GM23338 (cell line): ENCODE results near the gene IMP3. TPM values are rescaled to one million over a fixed set of nuclear protein-coding genes. Genes with fewer than 3 reads are reported as not detected.

Experiments
- ATAC-seq: fragments of 200-7000 bp; cut with Tn5 transposase; 3 replicates; pipeline ENCODE4 v1.9.1; 2020
- DNase-seq: peaks from one replicate; pipeline ENCODE4 v3.0.0-alpha.2; 2015; ENCODE audit warnings: low spot score
- H2AFZ ChIP-seq: fragments of 200-600 bp; sonication (generic); 2 replicates; pipeline ENCODE4 v1.8.0; 2016; ENCODE audit warnings: antibody characterized with exemption, mild to moderate bottlenecking, moderate library complexity
- H3F3A ChIP-seq: fragments of 200-600 bp; sonication (generic); replicated peaks from 2 replicates; pipeline ENCODE4 v1.8.0; 2017; ENCODE audit warnings: antibody characterized with exemption, mixed run types, low read depth
- H3K27ac ChIP-seq: fragments of 200-600 bp; sonication (generic); 2 replicates; pipeline ENCODE4 v1.6.1; 2016; ENCODE audit warnings: low read depth
- H3K27me3 ChIP-seq: fragments of 200-600 bp; sonication (generic); 2 replicates; pipeline ENCODE4 v1.8.0; 2016; ENCODE audit warnings: mild to moderate bottlenecking, mixed run types, moderate library complexity; ENCODE audit not compliant: insufficient read depth
- H3K36me3 ChIP-seq: fragments of 200-600 bp; sonication (generic); 2 replicates; pipeline ENCODE4 v1.8.0; 2016; ENCODE audit warnings: mild to moderate bottlenecking; ENCODE audit not compliant: insufficient read depth
- H3K4me1 ChIP-seq: fragments of 200-600 bp; sonication (generic); 2 replicates; pipeline ENCODE4 v1.8.0; 2016; ENCODE audit warnings: mild to moderate bottlenecking, moderate library complexity; ENCODE audit not compliant: insufficient read depth
- H3K4me2 ChIP-seq: fragments of 200-600 bp; sonication (generic); 2 replicates; pipeline ENCODE4 v1.7.1; 2017; ENCODE audit warnings: mixed run types
- H3K4me3 ChIP-seq: fragments of 200-600 bp; sonication (generic); 2 replicates; pipeline ENCODE4 v1.6.1; 2016; ENCODE audit warnings: mixed run types
- H3K79me2 ChIP-seq: fragments of 200-600 bp; sonication (generic); replicated peaks from 2 replicates; pipeline ENCODE4 v1.8.0; 2017; ENCODE audit warnings: mild to moderate bottlenecking; ENCODE audit not compliant: insufficient read depth
- H3K9me2 ChIP-seq: fragments of 200-600 bp; sonication (generic); 2 replicates; pipeline ENCODE4 v1.8.0; 2017; ENCODE audit not compliant: insufficient read depth
- H4K20me1 ChIP-seq: fragments of 200-600 bp; sonication (generic); replicated peaks from 2 replicates; pipeline ENCODE4 v1.8.0; 2017; ENCODE audit warnings: mild to moderate bottlenecking; ENCODE audit not compliant: insufficient read depth
- H3K27ac Mint-ChIP-seq: 2 replicates; pipeline ENCODE4 v1.8.0; 2020; ENCODE audit warnings: inconsistent platforms, mild to moderate bottlenecking, moderate library complexity, mixed read lengths
- H3K27me3 Mint-ChIP-seq: 3 replicates; pipeline ENCODE4 v1.8.0; 2022; ENCODE audit warnings: low read depth, mild to moderate bottlenecking, moderate library complexity, mixed read lengths, inconsistent platforms; ENCODE audit not compliant: insufficient read depth, poor library complexity
- H3K36me3 Mint-ChIP-seq: 3 replicates; pipeline ENCODE4 v1.8.0; 2021; ENCODE audit warnings: low read depth, mild to moderate bottlenecking, inconsistent platforms, moderate library complexity, mixed read lengths
- H3K4me1 Mint-ChIP-seq: 3 replicates; pipeline ENCODE4 v1.8.0; 2020; ENCODE audit warnings: mild to moderate bottlenecking, inconsistent platforms, mixed read lengths
- H3K4me3 Mint-ChIP-seq: 3 replicates; pipeline ENCODE4 v1.8.0; 2021; ENCODE audit warnings: moderate library complexity, mild to moderate bottlenecking, inconsistent platforms, mixed read lengths
- H3K9me3 Mint-ChIP-seq: 3 replicates; pipeline ENCODE4 v1.8.0; 2020; ENCODE audit warnings: moderate library complexity, mild to moderate bottlenecking, inconsistent platforms, mixed read lengths
- CREB1 ChIP-seq: fragments of 250-450 bp; sonication (Bioruptor Pico); IDR thresholded peaks from 2 replicates; pipeline ENCODE4 v1.5.0; 2020; ENCODE audit warnings: low read depth, mild to moderate bottlenecking, moderate library complexity
- CTCF ChIP-seq, 2 experiments: fragments of 200-600 bp in 1 of 2; sonication (generic) in 1 of 2; conservative IDR thresholded peaks; 2 replicates each; pipeline versions ENCODE4 v1.5.1 to v1.6.1; 2016 to 2017; ENCODE audit warnings: antibody characterized with exemption in 2 of 2, low read depth in 2 of 2, mild to moderate bottlenecking in 2 of 2, moderate library complexity in 1 of 2
- ETS1 ChIP-seq: IDR thresholded peaks from 2 replicates; pipeline ENCODE4 v1.6.1; 2016; ENCODE audit warnings: antibody characterized with exemption
- EZH2 ChIP-seq: fragments of 200-600 bp; sonication (generic); IDR thresholded peaks from one replicate; pipeline ENCODE4 v1.8.0; 2017; ENCODE audit warnings: antibody characterized with exemption, mild to moderate bottlenecking, low read depth; ENCODE audit not compliant: unreplicated experiment
- EZH2phosphoT487 ChIP-seq: fragments of 200-600 bp; sonication (generic); IDR thresholded peaks from one replicate; pipeline ENCODE4 v1.8.1; 2018; ENCODE audit warnings: antibody characterized with exemption; ENCODE audit not compliant: unreplicated experiment
- JUNB ChIP-seq: IDR thresholded peaks from one replicate; pipeline ENCODE4 v1.6.1; 2016; ENCODE audit warnings: antibody characterized with exemption; ENCODE audit not compliant: unreplicated experiment
- NANOG ChIP-seq: IDR thresholded peaks from 2 replicates; pipeline ENCODE4 v1.6.1; 2016; ENCODE audit warnings: antibody characterized with exemption, borderline replicate concordance
- POLR2AphosphoS5 ChIP-seq: IDR thresholded peaks from 2 replicates; pipeline ENCODE4 v1.6.1; 2016; ENCODE audit warnings: antibody characterized with exemption, low read depth
- REST ChIP-seq: IDR thresholded peaks from one replicate; pipeline ENCODE4 v1.6.1; 2018; ENCODE audit warnings: antibody characterized with exemption; ENCODE audit not compliant: unreplicated experiment
- STAT1 ChIP-seq: IDR thresholded peaks from one replicate; pipeline ENCODE4 v1.6.1; 2016; ENCODE audit warnings: antibody characterized with exemption; ENCODE audit not compliant: unreplicated experiment
- ZNF114 ChIP-seq: fragments of 250-450 bp; sonication (Bioruptor Pico); IDR thresholded peaks from 2 replicates; pipeline ENCODE4 v1.5.0; 2020; ENCODE audit warnings: mild to moderate bottlenecking, moderate library complexity
- ZNF331 ChIP-seq: fragments of 250-450 bp; sonication (Bioruptor Pico); IDR thresholded peaks from 2 replicates; pipeline ENCODE4 v1.5.0; 2020; ENCODE audit warnings: low read depth, mild to moderate bottlenecking, moderate library complexity
- ZNF462 ChIP-seq: fragments of 250-450 bp; sonication (Bioruptor Pico); IDR thresholded peaks from 2 replicates; pipeline ENCODE4 v1.5.0; 2020; ENCODE audit warnings: mild to moderate bottlenecking, moderate library complexity
- polyA plus RNA-seq: library from polyadenylated mRNA; unstranded; fragments of >200 nt; fragmentation: Nextera tagmentation; extraction: Ambion mirVana; gene quantifications from 2 replicates; pipeline ENCODE4 v1.2.1, GENCODE V29; 2016
- total RNA-seq: library from RNA; depleted of rRNA; stranded (reverse); fragments of >200 nt; shearing (Covaris generic); gene quantifications from 2 replicates; pipeline ENCODE4 v1.2.3, GENCODE V29; 2014

The IMP3 gene
- total and polyA plus RNA-seq, 2 experiments from 2014 or later: 210 to 319 TPM

- Mint-ChIP-seq H3K4me3 (no peak overlapping the region), H3K36me3 (no peaks in the 10 kb centered on the region), H3K4me1 (peaks cover 21% of the 10 kb centered on the region), H3K9me3 (no peaks in the 10 kb centered on the region), H3K27ac (no peak overlapping the region), H3K27me3 (peaks cover 9% of the 10 kb centered on the region)
- Histone ChIP-seq H3K9me2 (no peaks in the 10 kb centered on the region), H3K4me2 (no peak overlapping the region), H3F3A (no peaks in the 10 kb centered on the region), H3K79me2 (no peaks in the 10 kb centered on the region), H3K36me3 (no peaks in the 10 kb centered on the region), H3K27ac (no peak overlapping the region), H4K20me1 (no peaks in the 10 kb centered on the region; the same call in 1 of the 2 replicates), H3K27me3 (no peaks in the 10 kb centered on the region), H3K4me3 (no peak overlapping the region), H2AFZ (no peak overlapping the region), H3K4me1 (peaks cover 15% of the 10 kb centered on the region; the same call in 1 of the 2 replicates)
- TF ChIP-seq ZNF462 (CRISPR knock-in tag): no peak
- TF ChIP-seq EZH2phosphoT487: no peak
- no peak for TF ChIP-seq ZNF114 (CRISPR knock-in tag)
- TF ChIP-seq CTCF (conservative IDR thresholded peaks at IDR 0.05; ENCODE audit: low read depth in 2 of 2): no peak
- no peak for TF ChIP-seq ZNF331 (CRISPR knock-in tag)
- TF ChIP-seq ETS1: no peak
- TF ChIP-seq EZH2: no peak
- TF ChIP-seq JUNB: no peak
- TF ChIP-seq REST: no peak
- TF ChIP-seq STAT1: no peak
- no peak for TF ChIP-seq CREB1
- no peak for TF ChIP-seq NANOG
- TF ChIP-seq POLR2AphosphoS5: no peak
- DNase-seq (no peak), ATAC-seq (no peak)
Measured at GRCh38 chr15:75669191-75669878, 29.3 kb upstream of the IMP3 start.
